GM23338 (cell line): ENCODE measurements around the gene RASA3. TPM values are rescaled to one million over a fixed set of nuclear protein-coding genes. Genes with fewer than 3 reads are reported as not detected.

Experiments
- ATAC-seq: fragments of 200-7000 bp; cut with Tn5 transposase; 3 replicates; pipeline ENCODE4 v1.9.1; 2020
- DNase-seq: peaks from one replicate; pipeline ENCODE4 v3.0.0-alpha.2; 2015; ENCODE audit warnings: low spot score
- H2AFZ ChIP-seq: fragments of 200-600 bp; sonication (generic); 2 replicates; pipeline ENCODE4 v1.8.0; 2016; ENCODE audit warnings: antibody characterized with exemption, mild to moderate bottlenecking, moderate library complexity
- H3F3A ChIP-seq: fragments of 200-600 bp; sonication (generic); replicated peaks from 2 replicates; pipeline ENCODE4 v1.8.0; 2017; ENCODE audit warnings: antibody characterized with exemption, mixed run types, low read depth
- H3K27ac ChIP-seq: fragments of 200-600 bp; sonication (generic); 2 replicates; pipeline ENCODE4 v1.6.1; 2016; ENCODE audit warnings: low read depth
- H3K27me3 ChIP-seq: fragments of 200-600 bp; sonication (generic); 2 replicates; pipeline ENCODE4 v1.8.0; 2016; ENCODE audit warnings: mild to moderate bottlenecking, mixed run types, moderate library complexity; ENCODE audit not compliant: insufficient read depth
- H3K36me3 ChIP-seq: fragments of 200-600 bp; sonication (generic); 2 replicates; pipeline ENCODE4 v1.8.0; 2016; ENCODE audit warnings: mild to moderate bottlenecking; ENCODE audit not compliant: insufficient read depth
- H3K4me1 ChIP-seq: fragments of 200-600 bp; sonication (generic); 2 replicates; pipeline ENCODE4 v1.8.0; 2016; ENCODE audit warnings: mild to moderate bottlenecking, moderate library complexity; ENCODE audit not compliant: insufficient read depth
- H3K4me2 ChIP-seq: fragments of 200-600 bp; sonication (generic); 2 replicates; pipeline ENCODE4 v1.7.1; 2017; ENCODE audit warnings: mixed run types
- H3K4me3 ChIP-seq: fragments of 200-600 bp; sonication (generic); 2 replicates; pipeline ENCODE4 v1.6.1; 2016; ENCODE audit warnings: mixed run types
- H3K79me2 ChIP-seq: fragments of 200-600 bp; sonication (generic); replicated peaks from 2 replicates; pipeline ENCODE4 v1.8.0; 2017; ENCODE audit warnings: mild to moderate bottlenecking; ENCODE audit not compliant: insufficient read depth
- H3K9me2 ChIP-seq: fragments of 200-600 bp; sonication (generic); 2 replicates; pipeline ENCODE4 v1.8.0; 2017; ENCODE audit not compliant: insufficient read depth
- H4K20me1 ChIP-seq: fragments of 200-600 bp; sonication (generic); replicated peaks from 2 replicates; pipeline ENCODE4 v1.8.0; 2017; ENCODE audit warnings: mild to moderate bottlenecking; ENCODE audit not compliant: insufficient read depth
- H3K27ac Mint-ChIP-seq: 2 replicates; pipeline ENCODE4 v1.8.0; 2020; ENCODE audit warnings: inconsistent platforms, mild to moderate bottlenecking, moderate library complexity, mixed read lengths
- H3K27me3 Mint-ChIP-seq: 3 replicates; pipeline ENCODE4 v1.8.0; 2022; ENCODE audit warnings: low read depth, mild to moderate bottlenecking, moderate library complexity, mixed read lengths, inconsistent platforms; ENCODE audit not compliant: insufficient read depth, poor library complexity
- H3K36me3 Mint-ChIP-seq: 3 replicates; pipeline ENCODE4 v1.8.0; 2021; ENCODE audit warnings: low read depth, mild to moderate bottlenecking, inconsistent platforms, moderate library complexity, mixed read lengths
- H3K4me1 Mint-ChIP-seq: 3 replicates; pipeline ENCODE4 v1.8.0; 2020; ENCODE audit warnings: mild to moderate bottlenecking, inconsistent platforms, mixed read lengths
- H3K4me3 Mint-ChIP-seq: 3 replicates; pipeline ENCODE4 v1.8.0; 2021; ENCODE audit warnings: moderate library complexity, mild to moderate bottlenecking, inconsistent platforms, mixed read lengths
- H3K9me3 Mint-ChIP-seq: 3 replicates; pipeline ENCODE4 v1.8.0; 2020; ENCODE audit warnings: moderate library complexity, mild to moderate bottlenecking, inconsistent platforms, mixed read lengths
- CREB1 ChIP-seq: fragments of 250-450 bp; sonication (Bioruptor Pico); IDR thresholded peaks from 2 replicates; pipeline ENCODE4 v1.5.0; 2020; ENCODE audit warnings: low read depth, mild to moderate bottlenecking, moderate library complexity
- ETS1 ChIP-seq: IDR thresholded peaks from 2 replicates; pipeline ENCODE4 v1.6.1; 2016; ENCODE audit warnings: antibody characterized with exemption
- EZH2 ChIP-seq: fragments of 200-600 bp; sonication (generic); IDR thresholded peaks from one replicate; pipeline ENCODE4 v1.8.0; 2017; ENCODE audit warnings: antibody characterized with exemption, mild to moderate bottlenecking, low read depth; ENCODE audit not compliant: unreplicated experiment
- EZH2phosphoT487 ChIP-seq: fragments of 200-600 bp; sonication (generic); IDR thresholded peaks from one replicate; pipeline ENCODE4 v1.8.1; 2018; ENCODE audit warnings: antibody characterized with exemption; ENCODE audit not compliant: unreplicated experiment
- JUNB ChIP-seq: IDR thresholded peaks from one replicate; pipeline ENCODE4 v1.6.1; 2016; ENCODE audit warnings: antibody characterized with exemption; ENCODE audit not compliant: unreplicated experiment
- NANOG ChIP-seq: IDR thresholded peaks from 2 replicates; pipeline ENCODE4 v1.6.1; 2016; ENCODE audit warnings: antibody characterized with exemption, borderline replicate concordance
- POLR2AphosphoS5 ChIP-seq: IDR thresholded peaks from 2 replicates; pipeline ENCODE4 v1.6.1; 2016; ENCODE audit warnings: antibody characterized with exemption, low read depth
- REST ChIP-seq: IDR thresholded peaks from one replicate; pipeline ENCODE4 v1.6.1; 2018; ENCODE audit warnings: antibody characterized with exemption; ENCODE audit not compliant: unreplicated experiment
- STAT1 ChIP-seq: IDR thresholded peaks from one replicate; pipeline ENCODE4 v1.6.1; 2016; ENCODE audit warnings: antibody characterized with exemption; ENCODE audit not compliant: unreplicated experiment
- ZNF114 ChIP-seq: fragments of 250-450 bp; sonication (Bioruptor Pico); IDR thresholded peaks from 2 replicates; pipeline ENCODE4 v1.5.0; 2020; ENCODE audit warnings: mild to moderate bottlenecking, moderate library complexity
- ZNF462 ChIP-seq: fragments of 250-450 bp; sonication (Bioruptor Pico); IDR thresholded peaks from 2 replicates; pipeline ENCODE4 v1.5.0; 2020; ENCODE audit warnings: mild to moderate bottlenecking, moderate library complexity
- polyA plus RNA-seq: library from polyadenylated mRNA; unstranded; fragments of >200 nt; fragmentation: Nextera tagmentation; extraction: Ambion mirVana; gene quantifications from 2 replicates; pipeline ENCODE4 v1.2.1, GENCODE V29; 2016
- total RNA-seq: library from RNA; depleted of rRNA; stranded (reverse); fragments of >200 nt; shearing (Covaris generic); gene quantifications from 2 replicates; pipeline ENCODE4 v1.2.3, GENCODE V29; 2014
- TF ChIP-seq, protein P1 (sequence below), 2 experiments: fragments of 200-600 bp in 1 of 2; sonication (generic) in 1 of 2; conservative IDR thresholded peaks; 2 replicates each; pipeline versions ENCODE4 v1.5.1 to v1.6.1; 2016 to 2017; ENCODE audit warnings: antibody characterized with exemption in 2 of 2, low read depth in 2 of 2, mild to moderate bottlenecking in 2 of 2, moderate library complexity in 1 of 2

Gene RASA3
- total and polyA plus RNA-seq, 2 experiments from 2014 or later = 11.2 to 20.7 TPM

- Mint-ChIP-seq H3K9me3 (0 out of 3 replicates have a peak, but pooled peaks cover 3% of the 10 kb centered on the region), H3K36me3 (peaks cover 16% of the 10 kb centered on the region), H3K4me1 (peaks cover 6% of the 10 kb centered on the region; the same call in 2 of the 3 replicates), H3K27me3 (peaks cover 15% of the 10 kb centered on the region), H3K4me3 (no peak overlapping the region), H3K27ac (no peak overlapping the region)
- no peak overlapping the region for H3K4me2 ChIP-seq
- H2AFZ ChIP-seq = no peak overlapping the region
- ATAC-seq (no peak), DNase-seq (no peak)
- no peak overlapping the region for H3K27ac ChIP-seq
- H3K4me3 ChIP-seq = no peak overlapping the region
- H3F3A ChIP-seq = 0 out of 2 replicates have a peak, but pooled peaks cover 1% of the 10 kb centered on the region
- H3K4me1 ChIP-seq = no peaks in the 10 kb centered on the region
- no peaks in the 10 kb centered on the region for H3K9me2 ChIP-seq
- TF ChIP-seq ETS1 (no peak), EZH2 (no peak), NANOG (no peak), ZNF462 (no peak), POLR2AphosphoS5 (no peak), JUNB (no peak), EZH2phosphoT487 (no peak), STAT1 (no peak), CREB1 (no peak), REST (no peak), ZNF114 (CRISPR knock-in tag) (no peak)
- TF ChIP-seq, protein P1, sequence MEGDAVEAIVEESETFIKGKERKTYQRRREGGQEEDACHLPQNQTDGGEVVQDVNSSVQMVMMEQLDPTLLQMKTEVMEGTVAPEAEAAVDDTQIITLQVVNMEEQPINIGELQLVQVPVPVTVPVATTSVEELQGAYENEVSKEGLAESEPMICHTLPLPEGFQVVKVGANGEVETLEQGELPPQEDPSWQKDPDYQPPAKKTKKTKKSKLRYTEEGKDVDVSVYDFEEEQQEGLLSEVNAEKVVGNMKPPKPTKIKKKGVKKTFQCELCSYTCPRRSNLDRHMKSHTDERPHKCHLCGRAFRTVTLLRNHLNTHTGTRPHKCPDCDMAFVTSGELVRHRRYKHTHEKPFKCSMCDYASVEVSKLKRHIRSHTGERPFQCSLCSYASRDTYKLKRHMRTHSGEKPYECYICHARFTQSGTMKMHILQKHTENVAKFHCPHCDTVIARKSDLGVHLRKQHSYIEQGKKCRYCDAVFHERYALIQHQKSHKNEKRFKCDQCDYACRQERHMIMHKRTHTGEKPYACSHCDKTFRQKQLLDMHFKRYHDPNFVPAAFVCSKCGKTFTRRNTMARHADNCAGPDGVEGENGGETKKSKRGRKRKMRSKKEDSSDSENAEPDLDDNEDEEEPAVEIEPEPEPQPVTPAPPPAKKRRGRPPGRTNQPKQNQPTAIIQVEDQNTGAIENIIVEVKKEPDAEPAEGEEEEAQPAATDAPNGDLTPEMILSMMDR (conservative IDR thresholded peaks at IDR 0.05; ENCODE audit: low read depth in 2 of 2) = no peak
- H3K79me2 ChIP-seq = peaks cover 38% of the 10 kb centered on the region
- H3K36me3 ChIP-seq = no peaks in the 10 kb centered on the region
- H4K20me1 ChIP-seq = 0 out of 2 replicates have a peak, but pooled peaks cover 6% of the 10 kb centered on the region
- H3K27me3 ChIP-seq = no peaks in the 10 kb centered on the region
Observed at GRCh38 chr13:114077099-114077932, 55.1 kb downstream of the RASA3 start.
